ENCODE measurements around the gene ITGA1.

DNA sequence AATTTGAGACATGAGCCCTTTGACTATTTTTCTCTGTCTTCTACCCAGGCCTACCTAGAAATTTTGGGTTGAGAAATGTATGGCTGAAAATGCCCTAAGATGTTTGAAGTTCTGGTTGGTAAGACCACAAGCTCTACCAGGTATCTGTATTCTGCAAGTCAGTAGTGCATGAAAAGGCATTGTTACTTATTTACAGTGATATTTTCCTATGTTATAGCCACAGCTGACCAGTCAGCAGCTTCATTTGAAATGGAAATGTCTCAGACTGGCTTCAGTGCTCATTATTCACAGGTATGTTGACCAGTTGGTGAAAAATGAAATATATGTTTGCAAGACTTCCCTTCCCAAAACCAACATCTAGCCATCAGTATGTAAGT, 109.5 kb downstream of the ITGA1 start:
- no peak for TF ChIP-seq POLR2A (IDR thresholded peaks at IDR 0.05)
- TF ChIP-seq, protein P1, sequence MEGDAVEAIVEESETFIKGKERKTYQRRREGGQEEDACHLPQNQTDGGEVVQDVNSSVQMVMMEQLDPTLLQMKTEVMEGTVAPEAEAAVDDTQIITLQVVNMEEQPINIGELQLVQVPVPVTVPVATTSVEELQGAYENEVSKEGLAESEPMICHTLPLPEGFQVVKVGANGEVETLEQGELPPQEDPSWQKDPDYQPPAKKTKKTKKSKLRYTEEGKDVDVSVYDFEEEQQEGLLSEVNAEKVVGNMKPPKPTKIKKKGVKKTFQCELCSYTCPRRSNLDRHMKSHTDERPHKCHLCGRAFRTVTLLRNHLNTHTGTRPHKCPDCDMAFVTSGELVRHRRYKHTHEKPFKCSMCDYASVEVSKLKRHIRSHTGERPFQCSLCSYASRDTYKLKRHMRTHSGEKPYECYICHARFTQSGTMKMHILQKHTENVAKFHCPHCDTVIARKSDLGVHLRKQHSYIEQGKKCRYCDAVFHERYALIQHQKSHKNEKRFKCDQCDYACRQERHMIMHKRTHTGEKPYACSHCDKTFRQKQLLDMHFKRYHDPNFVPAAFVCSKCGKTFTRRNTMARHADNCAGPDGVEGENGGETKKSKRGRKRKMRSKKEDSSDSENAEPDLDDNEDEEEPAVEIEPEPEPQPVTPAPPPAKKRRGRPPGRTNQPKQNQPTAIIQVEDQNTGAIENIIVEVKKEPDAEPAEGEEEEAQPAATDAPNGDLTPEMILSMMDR (IDR thresholded peaks at IDR 0.05), result no peak
